ENCODE data around the gene B4GALT6. TPM values are rescaled to one million over a fixed set of nuclear protein-coding genes. Genes with fewer than 3 reads are reported as not detected.

The B4GALT6 gene
- total RNA-seq, 1 donor from 2014 or later = 7.4 TPM

DNA sequence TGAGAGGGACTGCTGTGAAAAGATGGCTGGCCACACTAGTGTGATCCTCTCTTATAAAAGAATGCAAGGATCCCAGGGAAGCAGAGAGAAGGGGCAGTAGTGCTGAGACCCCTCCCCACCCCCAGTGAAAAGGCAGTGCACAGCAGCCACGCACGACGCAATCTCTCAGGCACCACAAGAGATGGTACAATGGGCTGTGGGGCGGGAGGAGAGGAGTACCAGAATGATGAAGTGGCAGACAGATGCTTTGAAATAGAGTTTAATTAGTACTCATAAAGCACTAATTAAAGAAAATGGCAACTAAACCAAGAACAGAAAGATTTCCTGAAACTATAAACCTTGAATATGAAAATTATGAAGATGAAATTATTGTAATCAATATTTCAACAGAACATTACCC, 29.0 kb downstream of the B4GALT6 start:
- H3K4me3 ChIP-seq (ENCODE audit: low read depth, low read length) = no peak overlapping the region
- TF ChIP-seq, protein P1, sequence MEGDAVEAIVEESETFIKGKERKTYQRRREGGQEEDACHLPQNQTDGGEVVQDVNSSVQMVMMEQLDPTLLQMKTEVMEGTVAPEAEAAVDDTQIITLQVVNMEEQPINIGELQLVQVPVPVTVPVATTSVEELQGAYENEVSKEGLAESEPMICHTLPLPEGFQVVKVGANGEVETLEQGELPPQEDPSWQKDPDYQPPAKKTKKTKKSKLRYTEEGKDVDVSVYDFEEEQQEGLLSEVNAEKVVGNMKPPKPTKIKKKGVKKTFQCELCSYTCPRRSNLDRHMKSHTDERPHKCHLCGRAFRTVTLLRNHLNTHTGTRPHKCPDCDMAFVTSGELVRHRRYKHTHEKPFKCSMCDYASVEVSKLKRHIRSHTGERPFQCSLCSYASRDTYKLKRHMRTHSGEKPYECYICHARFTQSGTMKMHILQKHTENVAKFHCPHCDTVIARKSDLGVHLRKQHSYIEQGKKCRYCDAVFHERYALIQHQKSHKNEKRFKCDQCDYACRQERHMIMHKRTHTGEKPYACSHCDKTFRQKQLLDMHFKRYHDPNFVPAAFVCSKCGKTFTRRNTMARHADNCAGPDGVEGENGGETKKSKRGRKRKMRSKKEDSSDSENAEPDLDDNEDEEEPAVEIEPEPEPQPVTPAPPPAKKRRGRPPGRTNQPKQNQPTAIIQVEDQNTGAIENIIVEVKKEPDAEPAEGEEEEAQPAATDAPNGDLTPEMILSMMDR (conservative IDR thresholded peaks at IDR 0.05; ENCODE audit: low read depth, low read length) = no peak
- no peak for DNase-seq (ENCODE audit: low read depth)

DNA sequence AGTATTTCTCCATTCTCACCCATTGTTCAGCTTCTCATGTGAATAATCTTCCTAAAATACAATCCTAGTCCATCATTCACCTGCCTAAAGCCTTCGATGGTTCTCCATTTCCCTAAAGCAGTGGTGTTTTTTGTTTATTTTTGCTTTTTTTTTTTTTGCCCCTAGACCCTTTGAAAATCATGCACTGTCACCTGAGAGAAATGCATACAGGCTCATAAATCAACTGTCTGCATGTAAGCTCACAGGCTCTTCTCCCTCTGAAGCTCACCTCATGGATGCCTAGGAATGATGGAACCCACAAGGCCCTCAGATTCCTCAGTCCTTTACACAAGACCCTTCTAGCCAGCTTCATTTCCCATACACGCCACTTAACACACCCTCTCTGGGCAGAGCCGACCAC, 31.5 kb downstream of the B4GALT6 start:
- DNase-seq (ENCODE audit: low read depth) = no peak
- TF ChIP-seq, protein P1 (conservative IDR thresholded peaks at IDR 0.05; ENCODE audit: low read depth, low read length) = no peak
- H3K4me3 ChIP-seq (ENCODE audit: low read depth, low read length) = no peak overlapping the region

DNA sequence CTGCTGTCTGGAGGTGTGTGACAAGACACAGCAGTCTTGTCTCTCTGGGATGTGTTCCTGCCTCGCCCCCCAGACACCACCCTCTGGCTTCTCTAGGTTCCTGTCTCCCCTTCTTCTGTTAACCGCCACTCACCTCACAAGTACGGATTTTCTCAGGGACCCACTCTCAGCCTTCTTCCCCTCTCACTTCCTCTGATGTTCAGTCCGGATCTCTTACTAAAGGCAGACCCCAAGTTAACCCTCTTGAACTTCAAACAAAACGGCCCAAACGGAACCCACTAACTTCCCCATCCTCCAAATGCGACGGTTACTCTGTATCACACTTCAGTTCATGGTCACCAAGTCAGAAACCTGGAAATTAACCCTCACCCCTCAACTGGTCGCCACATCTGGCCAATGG, 32.0 kb downstream of the B4GALT6 start:
- TF ChIP-seq, protein P1 (conservative IDR thresholded peaks at IDR 0.05; ENCODE audit: low read depth, low read length) = no peak
- no peak for DNase-seq (ENCODE audit: low read depth)
- H3K4me3 ChIP-seq (ENCODE audit: low read depth, low read length) = no peak overlapping the region

DNA sequence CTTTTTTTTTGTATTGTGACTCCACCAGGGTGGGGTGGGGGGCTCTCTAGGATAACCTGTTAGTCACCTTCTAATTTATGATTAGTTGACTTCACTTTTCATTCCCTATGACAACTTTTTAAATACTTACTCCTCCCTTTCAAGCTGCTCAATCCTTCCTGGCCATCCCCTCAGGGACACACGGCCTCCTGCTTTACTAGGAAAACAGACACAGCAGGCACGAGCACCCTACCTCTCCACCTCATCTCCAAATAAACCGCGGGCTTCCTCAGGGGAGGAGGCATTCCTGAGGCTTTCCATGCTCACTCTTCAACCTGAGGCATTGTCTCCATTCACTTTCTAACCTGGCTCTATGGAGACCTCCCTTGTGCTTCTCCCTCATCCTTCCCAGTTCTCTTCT, 33.0 kb downstream of the B4GALT6 start:
- H3K4me3 ChIP-seq (ENCODE audit: low read depth, low read length) = no peak overlapping the region
- no peak for DNase-seq (ENCODE audit: low read depth)
- TF ChIP-seq, protein P1 (conservative IDR thresholded peaks at IDR 0.05; ENCODE audit: low read depth, low read length) = no peak

- TF ChIP-seq, protein P1 (conservative IDR thresholded peaks at IDR 0.05; ENCODE audit: low read depth, low read length) = no peak
- no peak for DNase-seq (ENCODE audit: low read depth)
- no peak overlapping the region for H3K4me3 ChIP-seq (ENCODE audit: low read depth, low read length)
Observed at GRCh38 chr18:31649978-31650719, 34.2 kb downstream of the B4GALT6 start.

DNA sequence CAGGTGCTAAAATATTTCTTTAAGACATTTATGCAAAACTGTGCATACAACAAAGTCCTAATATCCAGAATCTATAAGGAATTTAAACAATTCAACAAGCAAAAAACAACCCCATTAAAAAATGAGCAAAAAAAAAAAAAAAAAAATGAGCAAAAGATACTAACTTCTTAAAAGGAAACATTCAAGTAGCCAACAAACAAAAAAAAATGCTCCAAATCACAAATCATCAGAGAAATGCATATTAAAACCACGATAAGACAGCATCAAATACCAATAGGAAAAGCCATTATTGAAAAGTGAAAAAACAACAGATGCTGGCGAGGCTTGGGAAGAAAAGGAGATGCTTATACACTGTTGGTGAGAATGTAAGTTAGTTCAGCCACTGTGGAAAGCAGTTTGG, 34.9 kb downstream of the B4GALT6 start:
- no peak for DNase-seq (ENCODE audit: low read depth)
- TF ChIP-seq, protein P1 (conservative IDR thresholded peaks at IDR 0.05; ENCODE audit: low read depth, low read length) = no peak
- H3K4me3 ChIP-seq (ENCODE audit: low read depth, low read length) = no peak overlapping the region

- H3K4me3 ChIP-seq (ENCODE audit: low read depth, low read length) = no peak overlapping the region
- peak; percentile 40 for DNase-seq (ENCODE audit: low read depth)
- TF ChIP-seq, protein P1 (conservative IDR thresholded peaks at IDR 0.05; ENCODE audit: low read depth, low read length) = no peak
Observed at GRCh38 chr18:31648966-31649429, 35.4 kb downstream of the B4GALT6 start.
